ENCODE data around the gene AGAP2.

Gene AGAP2

GRCh38 chr12:57674691-57675090 is 63.9 kb downstream of the AGAP2 start:
- H3K4me3 Mint-ChIP-seq = no peak overlapping the region
- DNase-seq = no peak
- H3K36me3 Mint-ChIP-seq (ENCODE audit: low read depth) = no peaks in the 10 kb centered on the region
- no peaks in the 10 kb centered on the region for H3K4me1 Mint-ChIP-seq
- peaks cover 24% of the 10 kb centered on the region for H3K9me3 Mint-ChIP-seq
- no peak overlapping the region for H3K27ac Mint-ChIP-seq
- peaks cover 24% of the 10 kb centered on the region for H3K27me3 Mint-ChIP-seq (ENCODE audit: low read depth, poor library complexity)
- TF ChIP-seq, protein P1, sequence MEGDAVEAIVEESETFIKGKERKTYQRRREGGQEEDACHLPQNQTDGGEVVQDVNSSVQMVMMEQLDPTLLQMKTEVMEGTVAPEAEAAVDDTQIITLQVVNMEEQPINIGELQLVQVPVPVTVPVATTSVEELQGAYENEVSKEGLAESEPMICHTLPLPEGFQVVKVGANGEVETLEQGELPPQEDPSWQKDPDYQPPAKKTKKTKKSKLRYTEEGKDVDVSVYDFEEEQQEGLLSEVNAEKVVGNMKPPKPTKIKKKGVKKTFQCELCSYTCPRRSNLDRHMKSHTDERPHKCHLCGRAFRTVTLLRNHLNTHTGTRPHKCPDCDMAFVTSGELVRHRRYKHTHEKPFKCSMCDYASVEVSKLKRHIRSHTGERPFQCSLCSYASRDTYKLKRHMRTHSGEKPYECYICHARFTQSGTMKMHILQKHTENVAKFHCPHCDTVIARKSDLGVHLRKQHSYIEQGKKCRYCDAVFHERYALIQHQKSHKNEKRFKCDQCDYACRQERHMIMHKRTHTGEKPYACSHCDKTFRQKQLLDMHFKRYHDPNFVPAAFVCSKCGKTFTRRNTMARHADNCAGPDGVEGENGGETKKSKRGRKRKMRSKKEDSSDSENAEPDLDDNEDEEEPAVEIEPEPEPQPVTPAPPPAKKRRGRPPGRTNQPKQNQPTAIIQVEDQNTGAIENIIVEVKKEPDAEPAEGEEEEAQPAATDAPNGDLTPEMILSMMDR (IDR thresholded peaks at IDR 0.05) = no peak

Measured in nephron progenitor cell (in vitro differentiated cells).